SK-MEL-5 (cell line): ENCODE data around the gene KMT2E. TPM values are rescaled to one million over a fixed set of nuclear protein-coding genes. Genes with fewer than 3 reads are reported as not detected.
"Not testable (repeated sequence)": the region's sequence is repeated elsewhere in the genome, so short reads cannot be mapped to it uniquely, and the experiment has no call there.

Experiments
- DNase-seq: peaks from one replicate; pipeline ENCODE4 v3.0.0-alpha.2; 2016; ENCODE audit warnings: low read depth, low spot score
- in situ Hi-C: cut with HindIII; loops from 2 replicates; pipeline ENCODE4 v1.10.0; 2016; ENCODE audit warnings: low sequenced_read_pairs, high pct_unique_total_duplicates, low pct_unique_long_range_greater_than_20kb
- polyA plus RNA-seq, 2 experiments: library from polyadenylated mRNA; depleted of rRNA; stranded (reverse); fragments of >200 nt; gene quantifications; 2 replicates each; pipeline ENCODE4 v1.2.3, GENCODE V29; 2015
- total RNA-seq: library from RNA; depleted of rRNA; stranded (reverse); fragments of >200 nt; shearing (Covaris generic); gene quantifications from 2 replicates; pipeline ENCODE4 v1.2.3, GENCODE V29; 2014; rRNA removed

Gene KMT2E
- total RNA-seq, result 37.3 and 47.6 TPM in 2 replicates
- 17.7 and 27.3 TPM in 2 replicates for polyA plus RNA-seq (2015; cell fraction: cytosol; rRNA removed)
- 36.4 and 63.9 TPM in 2 replicates for polyA plus RNA-seq (2015; cell fraction: nucleus; rRNA removed)

- in situ Hi-C loops, result no loop called here
- peak; percentile 92 for DNase-seq
Observed at GRCh38 chr7:105013816-105014692, at the start of gene KMT2E. KMT2E (plus strand) TSS chr7:105014205; CDS start chr7:105040953, 26,748 bp downstream.

- DNase-seq, result no peak
- in situ Hi-C loops, result no loop called here
Observed at GRCh38 chr7:104964626-104965236, 49.3 kb upstream of the KMT2E start.

GRCh38 chr7:104966022-104966421 is 48.0 kb upstream of the KMT2E start:
- in situ Hi-C loops, result no loop called here
- no peak for DNase-seq

- DNase-seq, result no peak
- in situ Hi-C loops, result no loop called here
Observed at GRCh38 chr7:104967088-104967487, 46.9 kb upstream of the KMT2E start.

GRCh38 chr7:104967595-104967994 is 46.4 kb upstream of the KMT2E start:
- no peak for DNase-seq
- in situ Hi-C loops, result no loop called here

GRCh38 chr7:104968648-104969047 is 45.4 kb upstream of the KMT2E start:
- in situ Hi-C loops, result no loop called here
- no peak for DNase-seq

GRCh38 chr7:104969183-104969582 is 44.8 kb upstream of the KMT2E start:
- in situ Hi-C loops, result no loop called here
- no peak for DNase-seq

GRCh38 chr7:104971290-104972071 is 42.5 kb upstream of the KMT2E start:
- DNase-seq, result peak; percentile 70
- in situ Hi-C loops, result no loop called here

- in situ Hi-C loops, result no loop called here
- no peak for DNase-seq
Observed at GRCh38 chr7:104972500-104972899, 41.5 kb upstream of the KMT2E start.

GRCh38 chr7:104973227-104973626 is 40.8 kb upstream of the KMT2E start:
- DNase-seq, result no peak
- in situ Hi-C loops, result no loop called here

- in situ Hi-C loops, result no loop called here
Observed at GRCh38 chr7:104973909-104974415, 40.0 kb upstream of the KMT2E start.

GRCh38 chr7:104975553-104975952 is 38.5 kb upstream of the KMT2E start:
- DNase-seq, in situ Hi-C loops: not testable (repeated sequence)

More at GRCh38 chr7:104973909-104974415, 40.0 kb upstream of the KMT2E start:
- no peak for DNase-seq

GRCh38 chr7:104976966-104977636 is 36.9 kb upstream of the KMT2E start:
- no peak for DNase-seq
- in situ Hi-C loops, result no loop called here

- DNase-seq, result no peak
- in situ Hi-C loops, result no loop called here
Observed at GRCh38 chr7:104978460-104978859, 35.5 kb upstream of the KMT2E start.

GRCh38 chr7:104979167-104979841 is 34.7 kb upstream of the KMT2E start:
- peak; percentile 80 for DNase-seq
- in situ Hi-C loops, result no loop called here

- in situ Hi-C loops, result no loop called here
- no peak for DNase-seq
Observed at GRCh38 chr7:104980440-104980839, 33.6 kb upstream of the KMT2E start.
